H9 (cell line): ENCODE data around the gene MMS19. TPM values are rescaled to one million over a fixed set of nuclear protein-coding genes. Genes with fewer than 3 reads are reported as not detected.
A peak's percentile ranks its signal among the peaks of the same experiment; 100 is the strongest.

Experiments used
- DNase-seq: peaks from one replicate; pipeline ENCODE4 v3.0.0-alpha.2; 2017
- H2AFZ ChIP-seq: one replicate; pipeline ENCODE4 v1.6.1; 2013; ENCODE audit warnings: mild to moderate bottlenecking, low read length, control low read depth, moderate library complexity
- H2AK5ac ChIP-seq: 2 replicates; pipeline ENCODE4 v1.6.1; 2013; ENCODE audit warnings: low read length, control low read depth, mixed read lengths; ENCODE audit not compliant: insufficient read length
- H2BK120ac ChIP-seq: one replicate; pipeline ENCODE4 v1.6.1; 2013; ENCODE audit warnings: low read depth, mild to moderate bottlenecking, low read length, control low read depth, inconsistent platforms; ENCODE audit not compliant: poor library complexity, severe bottlenecking
- H2BK12ac ChIP-seq: 2 replicates; pipeline ENCODE4 v1.6.1; 2013; ENCODE audit warnings: low read length, control low read depth, mixed read lengths, low read depth; ENCODE audit not compliant: insufficient read length
- H2BK15ac ChIP-seq: 2 replicates; pipeline ENCODE4 v1.6.1; 2013; ENCODE audit warnings: low read depth, low read length, control low read depth
- H2BK20ac ChIP-seq: one replicate; pipeline ENCODE4 v1.6.1; 2013; ENCODE audit warnings: low read depth, mild to moderate bottlenecking, low read length, control low read depth, inconsistent platforms; ENCODE audit not compliant: poor library complexity, severe bottlenecking
- H2BK5ac ChIP-seq: 2 replicates; pipeline ENCODE4 v1.6.1; 2013; ENCODE audit warnings: low read length, control low read depth, mixed read lengths; ENCODE audit not compliant: insufficient read length
- H3K14ac ChIP-seq: 2 replicates; pipeline ENCODE4 v1.6.1; 2013; ENCODE audit warnings: low read length, control low read depth; ENCODE audit not compliant: insufficient read depth
- H3K18ac ChIP-seq: 2 replicates; pipeline ENCODE4 v1.6.1; 2013; ENCODE audit warnings: low read depth, mild to moderate bottlenecking, mixed read lengths, low read length, control low read depth; ENCODE audit not compliant: insufficient read length
- H3K23ac ChIP-seq: 2 replicates; pipeline ENCODE4 v1.6.1; 2013; ENCODE audit warnings: low read length, control low read depth, mixed read lengths, low read depth; ENCODE audit not compliant: insufficient read length
- H3K23me2 ChIP-seq: 2 replicates; pipeline ENCODE4 v1.6.1; 2013; ENCODE audit warnings: low read depth, mild to moderate bottlenecking, mixed read lengths, low read length, control low read depth; ENCODE audit not compliant: insufficient read length, poor library complexity, severe bottlenecking
- H3K27ac ChIP-seq: 2 replicates; pipeline ENCODE4 v1.5.1; 2013; ENCODE audit warnings: low read length, control low read depth, mixed read lengths, low read depth; ENCODE audit not compliant: insufficient read length
- H3K27me3 ChIP-seq: 2 replicates; pipeline ENCODE4 v1.6.1; 2013; ENCODE audit warnings: low read length, control low read depth, inconsistent platforms; ENCODE audit not compliant: insufficient read depth
- H3K4ac ChIP-seq: 2 replicates; pipeline ENCODE4 v1.6.1; 2013; ENCODE audit warnings: low read depth, mild to moderate bottlenecking, control low read depth, inconsistent platforms, low read length, moderate library complexity
- H3K4me1 ChIP-seq: 2 replicates; pipeline ENCODE4 v1.6.1; 2013; ENCODE audit warnings: low read length, control low read depth, inconsistent platforms; ENCODE audit not compliant: insufficient read depth
- H3K4me2 ChIP-seq: 2 replicates; pipeline ENCODE4 v1.6.1; 2013; ENCODE audit warnings: low read length, control low read depth, mixed read lengths; ENCODE audit not compliant: insufficient read length, insufficient read depth
- H3K56ac ChIP-seq: 2 replicates; pipeline ENCODE4 v1.6.1; 2013; ENCODE audit warnings: low read depth, mild to moderate bottlenecking, mixed read lengths, low read length, control low read depth; ENCODE audit not compliant: insufficient read length
- H3K79me1 ChIP-seq: 2 replicates; pipeline ENCODE4 v1.6.1; 2013; ENCODE audit warnings: low read depth, mild to moderate bottlenecking, moderate library complexity, low read length, control low read depth, inconsistent platforms; ENCODE audit not compliant: insufficient read depth, poor library complexity, severe bottlenecking
- H3K79me2 ChIP-seq: 2 replicates; pipeline ENCODE4 v1.6.1; 2013; ENCODE audit warnings: low read length, control low read depth, inconsistent platforms; ENCODE audit not compliant: insufficient read depth
- H3K9ac ChIP-seq: 2 replicates; pipeline ENCODE4 v1.6.1; 2013; ENCODE audit warnings: low read length, control low read depth, mixed read lengths; ENCODE audit not compliant: insufficient read length; ENCODE audit errors: extremely low read depth
- H3K9me3 ChIP-seq: one replicate; pipeline ENCODE4 v1.6.1; 2013; ENCODE audit warnings: low read depth, low read length, inconsistent platforms; ENCODE audit not compliant: control insufficient read depth
- H3T11ph ChIP-seq: one replicate; pipeline ENCODE4 v1.6.1; 2013; ENCODE audit warnings: mild to moderate bottlenecking, low read length, control low read depth, inconsistent platforms
- H4K20me1 ChIP-seq: one replicate; pipeline ENCODE4 v1.6.1; 2013; ENCODE audit not compliant: control insufficient read depth, insufficient read length, insufficient read depth
- H4K5ac ChIP-seq: 2 replicates; pipeline ENCODE4 v1.6.1; 2013; ENCODE audit warnings: low read depth, mild to moderate bottlenecking, mixed read lengths, low read length, control low read depth; ENCODE audit not compliant: insufficient read length
- H4K8ac ChIP-seq: replicated peaks from 2 replicates; pipeline ENCODE4 v1.6.1; 2013; ENCODE audit warnings: low read length, control low read depth, mixed read lengths, low read depth; ENCODE audit not compliant: insufficient read length
- H4K91ac ChIP-seq: 2 replicates; pipeline ENCODE4 v1.6.1; 2013; ENCODE audit warnings: low read depth, mild to moderate bottlenecking, moderate library complexity, mixed read lengths, low read length, control low read depth; ENCODE audit not compliant: insufficient read length
- H3K27ac Mint-ChIP-seq, 3 experiments: 2 replicates in 2 of 3; 3 replicates in 1 of 3; pipeline ENCODE4 v1.8.0; 2020 to 2021; ENCODE audit warnings: mixed read lengths in 3 of 3, mild to moderate bottlenecking in 1 of 3, moderate library complexity in 1 of 3
- H3K27me3 Mint-ChIP-seq: 2 replicates; pipeline ENCODE4 v1.8.0; 2021; ENCODE audit warnings: low read depth, mild to moderate bottlenecking, moderate library complexity, mixed read lengths
- H3K36me3 Mint-ChIP-seq, 3 experiments: 2 replicates in 2 of 3; 3 replicates in 1 of 3; pipeline ENCODE4 v1.8.0; 2020 to 2021; ENCODE audit warnings: low read depth in 3 of 3, mixed read lengths in 3 of 3; ENCODE audit not compliant: insufficient read depth in 1 of 3
- H3K4me1 Mint-ChIP-seq, 2 experiments: 2 replicates each; pipeline ENCODE4 v1.8.0; 2020; ENCODE audit warnings: mixed read lengths in 2 of 2
- H3K4me3 Mint-ChIP-seq, 2 experiments: 2 replicates in 1 of 2; 3 replicates in 1 of 2; pipeline ENCODE4 v1.8.0; 2020 to 2021; ENCODE audit warnings: mild to moderate bottlenecking in 2 of 2, mixed read lengths in 2 of 2, moderate library complexity in 1 of 2
- H3K9me3 Mint-ChIP-seq, 2 experiments: 2 replicates in 1 of 2; 3 replicates in 1 of 2; pipeline ENCODE4 v1.8.0; 2020; ENCODE audit warnings: mild to moderate bottlenecking in 2 of 2, mixed read lengths in 2 of 2, moderate library complexity in 1 of 2
- WGBS: extraction: QIAGEN DNeasy Blood & Tissue Kit; methylation state at CpG from one replicate; pipeline ENCODE4 v1.1.7; 2013; ENCODE audit warnings: missing lambda C conversion rate, low lambda C conversion rate, mixed read lengths; ENCODE audit not compliant: insufficient read length; ENCODE audit errors: extremely low coverage; 5-methylcytosine and 5-hydroxymethylcytosine counted together
- total RNA-seq: library from RNA; stranded (reverse); gene quantifications from 2 replicates; pipeline ENCODE4 v1.2.1, GENCODE V29; 2021
- TF ChIP-seq, protein P1 (sequence below): fragments of 200-600 bp; sonication (generic); conservative IDR thresholded peaks from 3 replicates; pipeline ENCODE4 v1.8.0; 2021; ENCODE audit warnings: antibody characterized with exemption, mild to moderate bottlenecking

Gene MMS19
- total RNA-seq, 1 experiment from 2014 or later: 102 TPM

DNA sequence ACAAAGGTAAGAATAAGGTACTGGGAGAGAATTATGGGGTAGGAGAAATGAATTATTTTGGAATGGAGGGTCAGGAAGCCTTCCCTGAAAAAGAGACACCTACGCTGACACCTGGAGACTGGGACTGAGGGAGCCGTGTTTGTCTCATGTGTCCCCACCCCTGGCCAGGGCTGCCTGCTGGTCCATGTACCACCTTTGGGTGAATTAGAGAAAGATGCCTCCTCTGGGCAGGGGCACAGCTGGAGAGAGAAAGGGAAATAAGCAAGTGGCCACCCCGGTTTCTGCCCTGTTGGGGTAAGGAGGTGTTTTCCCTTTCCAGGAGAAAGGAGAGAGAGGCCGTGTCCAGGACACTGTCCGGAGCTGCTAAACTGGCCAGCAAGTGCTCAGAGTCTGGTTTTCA lies 22.3 kb upstream of the MMS19 start:
- H3K27me3 ChIP-seq: no peaks in the 10 kb centered on the region
- no peak overlapping the region for H2BK5ac ChIP-seq
- H3K79me1 ChIP-seq: no peaks in the 10 kb centered on the region
- no peak overlapping the region for H2BK120ac ChIP-seq
- H4K91ac ChIP-seq: no peak overlapping the region
- Mint-ChIP-seq H3K4me1 (peaks cover 37 to 43% of the 10 kb centered on the region in 2 experiments), H3K9me3 (no peaks in the 10 kb centered on the region), H3K27me3 (no peaks in the 10 kb centered on the region), H3K27ac (peak overlapping the region; percentile 77 to 92 (median 85); a peak in 6 of 7 replicates), H3K36me3 (no peaks in the 10 kb centered on the region; a peak in 1 of 7 replicates), H3K4me3 (no peak overlapping the region)
- H4K20me1 ChIP-seq: no peaks in the 10 kb centered on the region
- no peak overlapping the region for H4K8ac ChIP-seq
- H3K9ac ChIP-seq: no peak overlapping the region
- H3K4me1 ChIP-seq: peaks cover 8% of the 10 kb centered on the region; the same call in 1 of the 2 replicates
- no peak for DNase-seq
- no peak overlapping the region for H3K23ac ChIP-seq
- H3K27ac ChIP-seq: no peak overlapping the region
- no peak overlapping the region for H3K56ac ChIP-seq
- H3K14ac ChIP-seq: peak overlapping the region; percentile 1; the same call in 1 of the 2 replicates
- H3T11ph ChIP-seq: no peak overlapping the region
- TF ChIP-seq, protein P1, sequence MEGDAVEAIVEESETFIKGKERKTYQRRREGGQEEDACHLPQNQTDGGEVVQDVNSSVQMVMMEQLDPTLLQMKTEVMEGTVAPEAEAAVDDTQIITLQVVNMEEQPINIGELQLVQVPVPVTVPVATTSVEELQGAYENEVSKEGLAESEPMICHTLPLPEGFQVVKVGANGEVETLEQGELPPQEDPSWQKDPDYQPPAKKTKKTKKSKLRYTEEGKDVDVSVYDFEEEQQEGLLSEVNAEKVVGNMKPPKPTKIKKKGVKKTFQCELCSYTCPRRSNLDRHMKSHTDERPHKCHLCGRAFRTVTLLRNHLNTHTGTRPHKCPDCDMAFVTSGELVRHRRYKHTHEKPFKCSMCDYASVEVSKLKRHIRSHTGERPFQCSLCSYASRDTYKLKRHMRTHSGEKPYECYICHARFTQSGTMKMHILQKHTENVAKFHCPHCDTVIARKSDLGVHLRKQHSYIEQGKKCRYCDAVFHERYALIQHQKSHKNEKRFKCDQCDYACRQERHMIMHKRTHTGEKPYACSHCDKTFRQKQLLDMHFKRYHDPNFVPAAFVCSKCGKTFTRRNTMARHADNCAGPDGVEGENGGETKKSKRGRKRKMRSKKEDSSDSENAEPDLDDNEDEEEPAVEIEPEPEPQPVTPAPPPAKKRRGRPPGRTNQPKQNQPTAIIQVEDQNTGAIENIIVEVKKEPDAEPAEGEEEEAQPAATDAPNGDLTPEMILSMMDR: no peak
- H2AFZ ChIP-seq: no peak overlapping the region
- H2AK5ac ChIP-seq: no peak overlapping the region
- H3K79me2 ChIP-seq: no peaks in the 10 kb centered on the region
- WGBS: no CpG with 5 or more reads among the region's 5 CpGs
- no peak overlapping the region for H2BK20ac ChIP-seq
- no peak overlapping the region for H2BK15ac ChIP-seq
- H2BK12ac ChIP-seq: peak overlapping the region; percentile 16
- H3K4ac ChIP-seq: no peak overlapping the region
- no peak overlapping the region for H3K18ac ChIP-seq
- H3K4me2 ChIP-seq: no peak overlapping the region
- H3K9me3 ChIP-seq: no peaks in the 10 kb centered on the region
- no peak overlapping the region for H4K5ac ChIP-seq
- no peaks in the 10 kb centered on the region for H3K23me2 ChIP-seq
